Stimulated activated CD4-positive, alpha-beta T cell treated with anti-CD3 and anti-CD28 coated beads, TNF-alpha, amount 100 ng/mL, for 1 hour (primary cell): ENCODE data around the gene HYDIN.
"Not testable (repeated sequence)": the region's sequence is repeated elsewhere in the genome, so short reads cannot be mapped to it uniquely, and the experiment has no call there.

Experiments
- DNase-seq, 3 donors: peaks; one replicate each; pipeline ENCODE4 v3.0.0-alpha.2; 2020; ENCODE audit warnings: low read depth in 3 of 3, low spot score in 1 of 3

The HYDIN gene

DNA sequence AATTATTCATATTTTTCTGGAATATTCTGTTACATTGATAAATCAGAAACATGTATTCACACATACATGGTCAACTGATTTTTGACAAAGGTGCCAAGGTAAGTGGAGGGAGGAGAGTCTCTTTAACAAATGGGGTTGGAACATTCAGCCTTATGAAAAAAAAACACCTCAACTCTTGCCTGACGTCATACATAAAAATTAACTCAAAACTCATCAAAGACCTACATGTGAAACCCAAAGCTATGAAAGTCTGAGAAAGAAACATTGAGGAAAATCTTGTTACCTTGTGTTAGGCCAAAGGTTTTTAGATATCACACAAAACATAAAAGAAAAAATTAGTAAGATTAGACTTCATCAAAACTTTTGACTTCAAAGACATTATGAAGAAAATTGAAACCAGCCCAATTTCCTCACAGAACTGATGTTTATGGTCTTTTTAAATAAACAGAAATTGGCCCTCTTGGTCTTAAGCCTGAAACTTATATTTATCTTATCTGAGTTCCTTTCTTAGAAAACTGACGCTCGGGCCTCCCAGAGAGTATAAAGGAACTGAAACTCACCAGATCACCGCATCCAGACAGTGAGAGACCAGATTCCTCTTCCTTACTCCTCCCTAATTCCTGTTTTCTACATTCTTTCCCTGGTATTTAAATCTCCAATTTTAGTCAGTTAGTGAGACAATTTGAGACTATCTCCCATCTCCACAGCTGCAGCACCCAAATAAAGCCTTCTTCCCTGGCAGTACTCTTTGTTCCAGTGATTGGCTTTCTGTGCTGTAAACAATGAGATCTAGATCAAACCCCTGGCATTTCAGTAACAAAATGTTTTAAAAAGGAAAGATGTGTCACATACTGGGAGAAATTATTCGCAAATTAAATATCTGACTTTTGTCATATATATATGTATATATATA is 4.0 kb downstream of the HYDIN start:
- no peak for DNase-seq

DNA sequence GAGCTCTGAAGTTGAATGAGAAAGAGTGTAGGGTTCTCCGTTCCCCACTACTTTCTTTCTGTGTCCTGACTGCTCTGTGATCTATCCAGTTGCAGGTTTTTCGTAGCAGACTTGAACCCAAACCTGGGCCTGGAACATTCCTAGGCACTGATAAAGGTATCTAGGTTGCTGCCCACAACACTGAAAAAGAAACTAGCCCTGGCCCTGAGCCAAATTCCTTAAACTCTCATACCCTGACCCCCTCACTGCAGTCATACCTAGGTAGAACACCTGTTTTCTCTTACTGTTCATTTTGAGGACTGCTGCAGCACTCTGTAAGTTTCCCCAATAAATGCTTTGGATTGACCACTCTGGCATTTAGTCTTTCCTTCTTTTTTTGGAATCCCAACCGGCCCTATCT is 5.4 kb downstream of the HYDIN start:
- DNase-seq = no peak

DNA sequence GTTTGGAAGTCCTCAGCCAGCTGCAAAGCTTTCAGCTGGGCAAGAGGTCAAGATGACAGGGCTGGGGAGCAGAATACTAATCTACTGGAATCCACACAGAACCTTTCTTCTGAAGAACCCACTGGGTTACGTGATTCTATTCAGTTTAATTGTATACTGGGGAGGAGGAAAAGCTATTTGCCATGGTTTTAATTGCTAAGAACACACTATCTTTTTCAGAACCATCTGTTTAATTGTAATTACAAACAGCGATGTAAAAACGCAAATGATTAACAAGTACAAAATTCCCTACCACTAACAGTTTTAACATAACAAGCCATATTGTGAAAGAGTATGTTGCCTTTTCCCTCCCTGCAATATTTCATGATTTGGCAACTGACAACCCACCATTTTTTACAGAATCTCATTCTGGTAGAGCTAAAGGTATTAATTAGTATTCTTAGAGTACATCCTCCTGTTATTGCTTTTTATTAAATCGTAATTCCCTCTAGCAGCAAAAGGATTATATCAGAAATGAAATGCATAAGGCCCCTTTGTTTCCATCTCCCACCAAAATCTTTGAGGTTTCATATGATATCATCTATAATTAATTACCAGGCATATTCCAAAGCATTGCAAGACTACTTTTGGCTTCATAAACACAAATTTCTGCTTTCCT is 12.1 kb downstream of the HYDIN start:
- DNase-seq = no peak

- DNase-seq = no peak
Observed at GRCh38 chr16:71217506-71217905, 13.0 kb downstream of the HYDIN start.

DNA sequence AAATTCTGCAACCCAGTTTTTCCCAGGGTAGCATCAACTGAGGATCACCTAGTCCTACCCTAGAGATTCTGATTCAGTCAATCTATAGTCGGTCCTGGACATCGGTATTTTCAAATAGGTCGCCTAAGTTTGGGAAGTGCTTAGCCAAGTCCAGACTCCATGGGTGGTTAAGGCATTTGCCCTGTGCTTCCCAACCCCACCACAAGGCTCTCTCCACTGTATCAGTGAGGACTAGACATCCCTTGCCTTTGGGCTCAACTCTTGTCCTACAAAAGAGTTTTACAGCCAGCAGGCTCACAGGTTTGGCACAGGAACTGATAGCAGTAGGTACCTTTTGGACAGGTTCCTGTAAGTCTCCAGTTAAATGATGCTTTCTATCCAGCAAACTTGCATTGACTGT is 13.8 kb downstream of the HYDIN start:
- DNase-seq = no peak

DNA sequence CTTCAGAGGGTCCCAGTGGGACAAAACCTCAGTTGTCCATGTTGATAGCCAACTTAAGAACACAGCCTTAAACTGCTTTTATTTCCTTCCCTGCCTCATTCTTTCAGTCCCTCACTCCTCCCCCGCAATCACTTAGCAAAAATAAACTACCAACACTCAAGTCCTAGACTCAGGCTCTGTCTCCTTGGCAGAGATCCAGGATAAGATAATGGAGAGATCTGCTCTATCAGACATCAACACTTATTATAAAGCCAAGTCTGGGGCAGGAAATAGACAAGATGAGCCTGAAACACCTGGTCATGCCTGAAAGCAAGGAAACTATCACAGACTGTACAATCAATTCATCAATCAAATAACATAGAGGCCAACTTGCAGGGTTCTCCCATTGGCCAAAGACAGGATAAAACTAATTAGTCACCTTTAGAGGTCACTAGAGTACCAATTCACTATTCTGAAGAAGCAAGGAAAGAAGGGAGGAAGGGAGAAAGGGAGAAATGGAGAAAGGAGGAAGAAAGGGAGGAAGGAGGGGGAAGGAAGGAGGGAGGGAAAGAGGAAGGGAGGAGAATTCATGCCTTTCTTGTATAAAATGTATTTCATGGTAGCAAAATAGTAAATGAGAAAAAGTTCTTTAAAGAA is 15.7 kb downstream of the HYDIN start:
- no peak for DNase-seq

GRCh38 chr16:71205482-71206131 is 24.9 kb downstream of the HYDIN start:
- DNase-seq = no peak

DNA sequence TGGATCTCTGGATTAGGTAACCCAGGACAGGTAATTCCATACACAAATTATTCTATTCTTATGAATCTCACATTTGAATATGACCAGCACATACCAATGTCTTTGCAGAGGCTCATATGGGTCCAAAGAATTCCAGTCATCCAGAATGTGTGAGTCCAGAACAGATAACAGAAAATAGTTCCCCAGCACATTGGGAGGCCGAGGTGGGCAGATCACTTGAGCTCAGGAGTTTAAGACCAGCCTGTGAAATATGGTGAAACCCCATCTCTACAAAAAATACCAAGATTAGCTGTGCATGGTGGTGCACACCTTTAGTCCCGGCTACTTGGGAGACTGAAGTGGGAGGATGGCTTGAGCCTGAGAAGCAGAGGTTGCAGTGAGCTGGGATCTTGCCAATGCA is 26.9 kb downstream of the HYDIN start:
- DNase-seq = no peak

GRCh38 chr16:71201556-71201955 is 29.0 kb downstream of the HYDIN start:
- DNase-seq = no peak

GRCh38 chr16:71201054-71201453 is 29.5 kb downstream of the HYDIN start:
- DNase-seq = no peak

GRCh38 chr16:71198408-71198807 is 32.1 kb downstream of the HYDIN start:
- no peak for DNase-seq

- no peak for DNase-seq
Observed at GRCh38 chr16:71192387-71192786, 38.1 kb downstream of the HYDIN start.

DNA sequence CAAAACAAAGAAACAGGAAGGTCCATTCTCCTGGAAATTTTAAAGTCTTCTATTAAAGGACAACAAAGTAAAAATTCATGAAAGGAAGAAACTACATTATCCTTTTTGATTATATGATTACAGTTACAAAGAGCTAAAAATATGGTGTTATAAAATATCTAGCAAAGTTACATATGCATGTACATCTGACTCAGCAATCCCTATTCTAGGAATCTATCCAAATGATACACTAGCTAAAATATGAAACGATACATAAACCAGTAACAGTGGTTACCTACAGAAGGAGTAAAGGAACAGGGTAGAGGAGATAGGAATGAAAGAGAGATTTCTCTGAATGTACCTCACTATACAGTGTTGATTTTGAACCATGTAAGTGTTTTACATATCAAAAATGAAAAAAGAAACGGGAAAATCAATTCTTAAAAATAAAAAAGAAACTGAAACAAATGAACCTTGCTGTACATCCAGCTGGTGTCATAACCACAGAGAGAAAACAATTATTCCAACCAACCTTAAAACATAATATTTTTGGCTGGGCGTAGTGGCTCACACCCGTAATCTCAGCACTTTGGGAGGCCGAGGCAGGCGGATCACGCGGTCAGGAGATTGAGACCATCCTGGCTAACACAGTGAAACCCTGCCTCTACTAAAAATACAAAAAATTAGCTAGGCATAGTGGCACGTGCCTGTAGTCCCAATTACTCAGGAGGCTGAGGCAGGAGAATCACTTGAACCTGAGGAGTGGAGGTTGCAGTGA is 41.4 kb downstream of the HYDIN start:
- DNase-seq = no peak

GRCh38 chr16:71185347-71185746 is 45.2 kb downstream of the HYDIN start:
- no peak for DNase-seq

GRCh38 chr16:71179569-71179968 is 51.0 kb downstream of the HYDIN start:
- DNase-seq = no peak

- no peak for DNase-seq
Observed at GRCh38 chr16:71172481-71173207, 57.9 kb downstream of the HYDIN start.

DNA sequence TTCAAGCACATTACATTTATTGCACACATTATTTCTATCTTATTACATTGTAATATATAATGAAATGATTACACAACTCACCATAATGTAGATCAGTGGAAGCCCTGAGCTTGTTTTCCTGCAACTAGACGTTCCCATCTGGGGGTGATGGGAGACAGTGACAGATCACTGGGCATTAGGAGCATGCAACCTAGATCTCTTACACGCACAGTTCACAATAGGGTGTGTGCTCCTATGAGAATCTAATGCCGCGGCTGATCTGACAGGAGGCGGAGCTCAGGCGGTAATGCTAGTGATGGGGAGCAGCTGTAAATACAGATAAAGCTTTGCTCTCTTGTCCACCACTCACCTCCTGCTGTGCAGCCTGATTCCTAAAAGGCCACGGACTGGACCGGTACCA is 69.5 kb downstream of the HYDIN start:
- not testable (repeated sequence) for DNase-seq

- DNase-seq = not testable (repeated sequence)
Observed at GRCh38 chr16:71157278-71157677, 73.2 kb downstream of the HYDIN start.

DNA sequence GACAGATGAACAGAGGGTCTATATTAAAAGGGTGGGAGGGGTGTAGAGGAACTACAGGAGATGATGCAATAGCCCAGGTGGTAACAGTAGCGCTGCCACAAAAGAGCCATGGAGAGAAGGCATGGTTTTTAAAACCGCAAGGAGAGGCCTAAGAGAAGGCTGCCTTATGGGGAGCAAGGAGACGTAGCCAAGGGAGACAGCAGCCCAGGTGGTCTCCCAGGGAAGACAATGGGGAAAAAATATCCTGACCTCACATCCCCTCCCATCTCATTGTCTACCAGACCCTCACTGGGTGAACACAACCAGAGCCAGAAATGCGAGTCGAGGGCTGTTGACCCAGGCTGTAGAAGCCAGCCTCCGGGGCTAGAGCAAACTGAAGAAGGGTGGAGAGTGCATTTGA is 77.2 kb downstream of the HYDIN start:
- DNase-seq = not testable (repeated sequence)

DNA sequence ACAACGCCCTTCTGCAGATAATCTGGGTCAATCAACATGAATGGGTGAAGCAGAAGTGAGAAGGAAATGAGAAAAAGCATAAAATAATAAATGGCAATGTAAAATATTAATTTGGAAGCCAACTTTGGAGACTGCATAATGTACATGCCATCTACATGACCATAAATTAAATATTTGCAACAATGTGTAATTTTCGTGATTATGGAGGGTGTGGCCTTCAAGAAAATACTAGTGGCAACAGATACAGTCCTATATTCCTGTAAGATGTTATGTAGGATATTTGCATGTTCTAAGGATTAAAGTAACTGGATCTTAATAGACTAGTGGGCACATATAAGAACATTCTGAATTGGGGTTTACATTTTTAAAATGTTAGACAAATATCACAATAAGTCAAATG is 78.9 kb downstream of the HYDIN start:
- not testable (repeated sequence) for DNase-seq
